GM13976 (cell line): Measurements from ENCODE around the gene RAB42.

Experiments used
- DNase-seq: peaks from one replicate; pipeline ENCODE4 v3.0.0; 2012; ENCODE audit warnings: low spot score
- CTCF ChIP-seq: IDR thresholded peaks from 2 replicates; pipeline ENCODE4 v1.5.1; 2012; ENCODE audit warnings: borderline replicate concordance, mild to moderate bottlenecking; ENCODE audit not compliant: insufficient read depth; ENCODE audit errors: extremely low read depth, missing control alignments, control extremely low read depth
- in situ Hi-C: fragments of 300-500 bp; cut with MboI; formaldehyde crosslinking; loops from one replicate; pipeline ENCODE4 v1.12.0; 2022; ENCODE audit warnings: low sequenced_read_pairs, mixed read lengths, inconsistent platforms; ENCODE audit not compliant: unreplicated experiment

Gene RAB42

DNA sequence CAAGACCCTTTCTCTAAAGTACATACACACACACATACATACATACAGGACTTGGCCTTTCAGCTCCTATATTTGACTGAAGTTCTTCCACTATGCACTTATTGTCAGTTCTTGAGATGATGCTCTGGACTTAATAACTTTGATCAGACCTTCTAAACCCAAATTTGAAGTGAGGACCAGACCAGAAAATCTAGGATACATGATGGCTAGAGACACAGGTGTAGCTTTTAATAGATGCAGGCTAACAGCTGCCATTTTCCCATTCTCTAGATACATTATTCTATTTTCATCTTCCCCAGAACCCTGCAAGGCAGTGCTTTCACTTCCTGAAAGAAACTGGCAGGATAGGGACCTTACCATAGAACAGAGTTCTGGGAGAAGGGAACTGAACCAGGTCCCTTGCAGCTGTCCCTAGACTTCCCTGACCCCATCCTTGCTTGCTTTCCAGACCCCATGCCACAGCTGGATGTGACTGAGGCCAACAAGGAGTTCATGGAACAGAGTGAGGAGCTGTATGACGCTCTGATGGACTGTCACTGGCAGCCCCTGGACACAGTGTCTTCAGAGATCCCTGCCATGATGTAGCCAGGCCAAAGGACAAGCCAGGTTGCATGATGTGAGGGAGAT is 14.9 kb upstream of the RAB42 start:
- no peak for TF ChIP-seq CTCF
- in situ Hi-C loops: no loop called here

DNA sequence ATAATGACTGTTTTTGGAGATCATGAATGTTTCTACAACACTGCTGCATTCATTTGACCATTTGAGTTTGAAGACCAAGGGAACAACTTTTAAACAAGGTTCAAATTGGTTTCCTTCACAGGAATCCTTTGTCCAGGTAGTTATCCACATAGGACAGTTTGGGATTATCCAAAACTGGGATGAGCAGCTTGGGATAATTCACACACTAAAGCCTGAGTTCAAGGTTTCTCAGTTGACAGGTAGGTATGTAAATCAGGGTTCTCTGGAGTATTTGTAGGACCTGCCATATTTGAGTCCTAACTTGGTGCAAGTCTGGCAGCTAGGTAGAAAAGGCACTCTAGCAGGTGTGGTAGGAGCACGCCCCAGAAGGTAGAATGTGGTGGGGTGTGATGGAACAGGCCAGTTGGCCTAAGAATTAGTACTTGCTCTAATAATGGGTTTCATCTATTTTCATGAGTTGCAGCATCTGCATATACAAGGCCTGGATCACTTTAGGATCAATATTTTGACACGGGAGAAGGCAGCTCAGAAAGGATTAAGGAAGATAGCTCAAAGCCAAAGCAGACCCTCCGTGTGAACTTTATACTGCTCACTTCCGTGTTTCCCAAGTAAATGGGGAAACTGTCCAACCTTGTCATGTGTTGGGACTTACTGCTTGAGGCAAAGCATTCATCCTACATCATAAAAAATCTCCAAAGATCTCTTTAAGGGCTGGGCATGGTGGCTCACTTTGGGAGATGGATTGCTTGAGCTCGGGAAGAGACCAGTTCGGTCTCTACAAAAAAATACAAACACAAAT is 14.1 kb upstream of the RAB42 start:
- no peak for TF ChIP-seq CTCF
- no peak for DNase-seq
- in situ Hi-C loops: no loop called here

More for the DNA sequence above, 14.9 kb upstream of the RAB42 start:
- no peak for DNase-seq

DNA sequence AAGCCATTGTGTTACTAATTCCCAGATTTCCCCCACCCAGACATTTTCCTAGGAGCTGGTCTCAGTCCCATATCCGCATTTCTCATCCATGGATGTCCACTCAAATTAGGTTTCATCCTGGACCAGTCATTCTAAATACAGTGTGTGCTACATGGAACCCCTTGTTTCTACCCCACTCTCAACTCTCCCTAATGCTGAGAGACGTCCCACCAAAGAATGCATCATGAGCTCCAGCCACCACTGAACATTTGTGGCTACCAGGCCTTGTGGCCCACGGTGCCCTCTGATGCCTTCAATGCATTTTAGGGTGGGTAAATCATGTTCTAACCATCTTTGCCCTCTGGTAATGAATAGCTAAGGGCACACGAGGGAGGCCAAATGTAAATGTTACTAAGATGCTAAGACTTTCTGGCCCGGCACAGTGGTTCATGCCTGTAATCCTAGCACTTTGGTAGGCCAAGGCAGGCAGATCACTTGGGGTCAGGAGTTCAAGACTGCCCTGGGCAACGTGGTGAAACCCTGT is 13.3 kb upstream of the RAB42 start:
- TF ChIP-seq CTCF: no peak
- no peak for DNase-seq
- in situ Hi-C loops: no loop called here

- no peak for DNase-seq
- in situ Hi-C loops: no loop called here
- no peak for TF ChIP-seq CTCF
Observed at GRCh38 chr1:28579401-28579800, 12.7 kb upstream of the RAB42 start.

DNA sequence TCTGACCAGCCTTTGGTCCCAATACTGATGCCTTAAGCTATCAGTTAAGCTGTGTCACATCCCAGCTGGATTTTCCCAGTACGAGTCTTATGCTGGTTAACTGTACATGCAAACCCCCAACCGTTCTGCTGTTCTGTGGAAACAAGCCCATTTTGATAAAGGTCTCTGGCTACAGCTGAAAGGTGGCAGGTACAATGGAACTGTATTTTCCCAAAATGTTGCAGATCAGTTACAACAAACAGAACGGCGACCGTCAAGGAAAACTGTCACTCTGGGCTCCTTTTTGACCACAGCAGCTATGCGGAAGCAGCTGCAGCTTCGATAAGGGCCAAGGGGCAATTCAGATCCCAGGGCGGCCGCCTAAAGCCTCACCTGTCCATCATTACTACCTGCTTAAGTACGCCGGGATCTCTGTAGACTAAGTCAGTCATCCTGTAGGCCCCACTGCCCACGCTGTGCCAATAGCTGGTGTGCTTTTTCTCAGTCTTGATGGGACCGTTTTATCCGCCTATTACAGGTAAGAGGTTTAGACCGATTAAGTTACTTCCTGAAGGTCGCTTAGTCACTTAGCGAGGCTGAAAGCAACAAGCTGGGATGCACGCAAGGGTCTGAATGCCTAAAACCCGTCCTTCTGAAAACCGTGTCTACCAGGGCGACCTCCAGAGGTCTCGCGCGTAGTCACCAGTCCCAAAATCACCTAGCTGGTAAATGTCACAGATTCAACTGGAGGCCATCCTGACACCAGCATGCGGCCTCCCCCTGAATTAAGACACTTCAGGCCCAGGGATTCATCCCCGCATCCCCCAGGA is 11.1 kb upstream of the RAB42 start:
- peak; percentile 31 for TF ChIP-seq CTCF
- in situ Hi-C loops: no loop called here
- peak; percentile 65 for DNase-seq

- in situ Hi-C loops: no loop called here
- no peak for TF ChIP-seq CTCF
- DNase-seq: peak; percentile 98
Observed at GRCh38 chr1:28581531-28582247, 10.4 kb upstream of the RAB42 start.
